Fibroblast of skin of scalp (primary cell): ENCODE results near the gene SMIM43.
A peak's percentile ranks its signal among the peaks of the same experiment; 100 is the strongest.
"Not testable (repeated sequence)": the region's sequence is repeated elsewhere in the genome, so short reads cannot be mapped to it uniquely, and the experiment has no call there.

Experiments
- DNase-seq: peaks from one replicate; pipeline ENCODE4 v3.0.0-alpha.2; 2013

SMIM43 gene

DNA sequence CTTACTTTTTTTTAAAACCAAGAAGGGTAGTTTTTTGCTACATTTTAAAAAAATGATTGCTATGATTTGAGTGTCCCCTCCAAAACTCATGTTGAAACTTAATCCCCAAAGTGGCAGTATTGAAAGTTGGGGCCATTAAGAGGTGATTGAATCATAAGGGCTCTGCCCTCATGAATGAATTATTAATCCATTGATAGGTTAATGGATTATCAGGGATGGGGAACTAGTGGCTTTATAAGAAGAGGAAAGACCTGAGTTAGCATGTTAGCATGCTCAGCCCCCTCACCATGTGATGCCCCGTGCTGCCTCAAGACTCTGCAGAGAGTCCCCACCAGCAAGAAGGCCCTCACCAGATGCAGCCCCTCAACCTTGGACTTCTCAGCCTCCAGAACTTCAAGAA, 31.0 kb downstream of the SMIM43 start:
- no peak for DNase-seq

DNA sequence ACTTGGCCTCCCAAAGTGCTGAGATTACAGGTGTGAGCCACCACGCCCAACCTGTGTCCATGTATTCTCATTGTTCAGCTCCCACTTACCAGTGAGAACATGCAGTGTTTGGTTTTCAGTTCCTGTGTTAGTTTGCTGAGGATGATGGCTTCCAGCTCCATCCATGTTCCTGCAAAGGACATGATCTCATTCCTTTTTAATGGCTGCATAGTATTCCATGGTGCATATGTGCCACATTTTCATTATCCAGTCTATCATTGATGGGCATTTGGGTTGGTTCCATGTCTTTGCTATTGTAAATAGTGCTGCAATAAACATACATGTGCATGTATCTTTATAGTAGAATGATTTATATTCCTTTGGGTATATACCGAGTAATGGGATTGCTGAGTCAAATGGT, 35.2 kb downstream of the SMIM43 start:
- not testable (repeated sequence) for DNase-seq

DNA sequence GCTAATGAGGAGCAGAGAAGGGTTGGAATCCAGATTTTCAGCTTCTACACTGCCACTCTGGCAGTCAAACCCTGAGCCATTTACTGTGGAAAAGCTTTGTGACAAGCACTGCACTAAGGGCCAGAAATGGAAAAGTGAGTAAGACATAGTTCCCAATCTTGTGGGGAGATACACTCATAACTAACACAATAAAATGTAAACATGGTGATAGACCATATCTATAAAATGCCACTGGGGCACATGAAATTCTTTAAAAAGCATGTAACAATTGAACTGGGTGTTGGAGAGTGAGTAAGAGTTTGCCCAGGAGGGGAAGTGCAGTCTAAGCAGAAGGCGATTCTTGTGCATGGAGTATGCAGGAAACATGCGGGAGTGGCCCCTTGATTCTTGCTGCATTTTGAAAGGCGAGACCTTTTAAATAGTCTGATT, 36.2 kb downstream of the SMIM43 start:
- DNase-seq = peak; percentile 93

DNA sequence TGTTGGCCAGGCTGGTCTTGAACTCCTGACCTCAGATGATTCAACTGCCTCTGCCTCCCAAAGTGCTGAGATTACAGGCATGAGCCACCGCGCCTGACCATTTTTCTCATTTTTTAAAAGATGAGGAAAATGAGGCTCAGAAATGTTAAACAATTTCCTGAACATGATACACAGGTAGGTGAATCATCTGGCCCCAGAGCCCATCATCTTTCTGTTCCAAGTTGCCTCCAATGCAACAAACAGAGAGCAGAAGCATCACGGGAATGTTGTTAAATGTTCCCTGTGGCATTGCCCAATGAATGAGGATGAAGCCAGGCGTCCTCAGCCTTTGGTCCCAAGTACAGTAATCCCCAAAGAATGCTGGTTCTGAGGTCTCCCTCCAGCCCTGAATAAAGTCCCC, 36.9 kb downstream of the SMIM43 start:
- peak; percentile 96 for DNase-seq

DNA sequence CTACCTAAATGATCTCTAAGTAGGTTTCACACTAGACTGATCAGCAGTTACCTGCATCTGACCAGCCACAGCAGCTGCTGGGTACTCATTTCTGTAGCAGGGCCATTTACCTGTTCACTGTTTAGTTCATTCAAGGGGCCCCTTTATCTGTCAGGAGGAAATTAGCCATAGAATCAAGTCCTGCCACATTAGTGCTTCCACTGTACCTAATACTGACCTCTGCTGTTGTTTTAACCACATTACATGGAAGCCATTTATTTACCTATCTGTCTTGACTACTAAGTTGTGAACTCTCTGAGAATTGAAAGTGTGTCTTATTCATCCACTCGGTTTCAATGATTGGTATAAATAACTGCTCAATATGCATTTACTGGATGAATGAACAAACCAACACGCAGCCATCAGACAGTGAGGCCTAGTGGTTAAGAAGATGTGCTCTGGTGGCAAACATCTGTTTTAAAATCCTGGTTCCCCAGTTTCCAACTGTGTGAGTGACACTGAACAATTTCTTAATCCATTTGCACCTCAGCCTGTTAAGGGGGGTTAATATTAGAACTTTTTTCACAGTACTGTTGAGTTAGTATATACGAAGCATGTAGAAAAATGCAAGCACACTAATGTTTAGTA, 38.2 kb downstream of the SMIM43 start:
- peak; percentile 73 for DNase-seq

DNA sequence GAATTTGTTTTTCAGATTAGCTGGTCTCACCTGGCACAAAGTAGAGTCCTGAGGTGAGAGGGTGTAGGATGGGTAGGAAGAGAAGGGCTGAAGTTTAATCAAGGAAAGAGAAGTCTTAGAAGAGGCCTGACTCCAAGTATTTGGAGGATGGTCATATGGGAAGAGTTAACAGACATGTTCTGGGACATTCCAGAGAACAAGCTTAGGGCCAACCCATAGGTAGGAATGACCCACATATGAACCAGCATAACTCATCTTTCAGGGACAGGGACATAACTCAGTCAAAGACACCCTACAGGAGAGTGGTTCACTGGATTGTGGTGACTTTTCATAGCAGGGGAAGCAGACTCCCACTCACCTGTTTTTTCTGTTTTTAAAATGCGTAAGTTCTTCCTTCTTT, 40.3 kb downstream of the SMIM43 start:
- no peak for DNase-seq

DNA sequence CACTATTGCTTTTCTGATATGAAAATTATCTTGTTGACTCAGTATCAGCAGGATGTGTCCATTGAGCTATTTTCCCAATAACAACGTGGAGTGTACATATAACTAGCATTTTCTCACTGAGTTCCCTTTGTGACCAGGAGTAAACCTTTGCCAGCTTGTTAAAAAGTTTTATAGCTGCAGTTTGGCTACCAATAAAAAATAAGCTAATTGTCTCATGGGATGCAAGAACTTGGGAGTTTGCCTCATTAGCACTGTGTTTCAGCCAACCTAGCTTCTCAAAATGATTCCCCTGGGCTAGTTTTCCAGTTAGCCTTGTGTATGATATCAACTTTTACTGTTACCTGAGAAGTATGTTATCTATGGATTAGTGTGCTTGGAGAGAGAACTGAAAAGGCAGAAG, 43.3 kb downstream of the SMIM43 start:
- no peak for DNase-seq

DNA sequence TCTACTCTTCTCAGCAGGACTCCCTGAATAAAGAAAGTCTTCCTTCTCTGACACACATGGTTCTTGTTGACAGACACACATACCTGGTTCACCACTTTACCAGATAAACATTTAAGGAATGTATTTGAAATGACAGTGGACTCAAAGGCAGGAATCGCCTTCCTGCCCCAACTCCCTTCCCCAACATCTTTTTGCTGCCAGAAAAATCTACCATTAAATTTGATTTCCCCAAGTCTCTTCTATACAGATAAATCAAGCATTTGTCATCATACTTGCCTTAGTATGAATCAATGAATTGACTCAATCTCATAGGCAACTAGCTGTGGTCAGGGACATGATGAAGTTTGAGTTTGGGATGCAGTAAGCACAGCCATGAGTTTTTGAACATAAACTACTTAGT, 44.9 kb downstream of the SMIM43 start:
- peak; percentile 29 for DNase-seq

DNA sequence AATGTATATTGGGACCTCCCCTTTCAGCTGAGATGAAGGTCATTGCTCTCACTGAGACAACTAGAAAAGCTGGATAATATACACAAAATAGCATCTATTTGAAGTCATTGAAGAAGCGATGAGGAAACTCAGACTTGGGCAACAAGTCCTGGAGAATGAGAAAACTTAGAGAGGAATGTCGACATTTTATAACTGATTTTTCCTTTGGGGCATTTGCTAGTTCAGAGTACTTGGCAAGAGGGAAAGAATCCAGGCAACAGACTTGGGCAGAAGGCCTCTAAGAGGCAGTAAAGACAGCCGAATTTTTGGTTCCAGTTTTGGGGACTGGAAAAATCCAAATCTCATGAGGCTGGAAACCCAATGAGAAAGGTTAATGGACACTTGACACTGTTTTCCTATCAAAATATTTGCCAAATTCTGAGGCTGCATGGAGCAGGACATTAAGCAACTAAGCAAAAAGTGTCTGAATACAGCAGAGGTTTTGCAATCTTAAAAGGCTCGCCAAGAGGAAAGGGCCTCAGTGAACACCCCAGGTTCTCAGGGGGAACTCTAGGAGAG, 47.2 kb downstream of the SMIM43 start:
- no peak for DNase-seq

DNA sequence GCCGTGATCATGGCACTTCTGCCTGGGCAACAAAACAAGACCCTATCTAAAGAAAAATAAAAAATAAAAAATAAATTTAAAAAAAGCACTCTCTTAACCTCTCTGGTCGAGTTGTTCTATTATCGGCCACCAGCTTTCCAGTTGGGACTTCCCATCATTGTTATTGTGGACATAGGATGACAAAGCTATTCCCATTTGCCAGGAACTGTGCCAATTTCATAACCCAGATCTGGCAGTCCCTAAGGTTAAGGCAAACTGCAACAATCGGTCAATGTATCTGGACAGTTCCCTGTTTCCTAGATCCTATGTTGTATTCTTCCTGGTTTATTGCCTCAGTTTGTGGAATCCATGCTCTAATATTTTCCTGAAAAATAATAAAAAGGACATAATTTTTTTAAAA, 50.4 kb downstream of the SMIM43 start:
- DNase-seq = no peak

DNA sequence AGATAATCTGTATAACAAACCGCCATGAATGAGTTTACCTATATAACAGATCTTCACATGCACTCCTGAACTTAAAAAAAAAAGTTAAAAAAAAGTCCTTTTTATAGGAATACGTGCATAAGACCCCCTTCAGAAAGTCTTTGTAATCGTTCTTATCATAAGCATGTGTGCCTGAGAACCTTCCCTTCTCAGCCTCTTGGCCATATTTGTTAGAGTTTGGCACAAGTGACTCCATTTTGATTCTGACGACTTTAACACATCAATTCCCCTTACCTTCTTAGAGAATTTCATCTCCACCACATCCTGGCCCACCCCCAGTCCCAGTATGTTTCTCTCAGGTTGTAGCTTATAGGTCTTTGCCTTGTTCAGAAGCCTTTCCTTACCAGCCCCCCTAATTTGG, 52.2 kb downstream of the SMIM43 start:
- no peak for DNase-seq

DNA sequence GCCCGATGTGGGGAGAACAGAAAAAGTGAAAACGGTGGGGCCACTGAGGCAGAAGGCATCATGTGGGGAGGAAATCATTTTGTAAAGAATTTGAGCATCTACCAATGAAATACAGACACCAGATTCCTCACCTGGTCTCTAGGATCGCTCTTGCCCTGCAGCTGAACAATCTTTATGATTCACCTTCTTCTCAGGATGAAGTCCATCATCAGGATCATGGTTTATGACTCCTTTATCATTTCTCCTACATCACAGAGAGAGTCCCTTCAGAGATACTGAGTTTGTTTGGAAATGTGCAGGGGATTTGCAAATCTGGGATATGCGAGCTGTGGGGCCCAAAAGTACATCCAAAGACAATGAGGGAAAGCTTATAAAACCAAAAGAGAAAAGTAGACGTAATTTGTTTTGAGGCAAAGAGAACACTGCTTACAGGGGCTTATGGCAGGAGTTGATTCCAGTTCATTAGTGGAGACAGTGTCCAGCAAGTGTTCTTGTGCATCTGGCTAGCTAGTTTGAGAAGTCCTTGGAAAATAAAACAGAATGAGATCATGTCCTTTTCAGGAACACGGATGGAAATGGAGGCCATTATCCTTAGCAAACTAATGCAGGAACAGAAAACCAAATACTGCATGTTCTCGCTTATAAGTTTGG, 52.8 kb downstream of the SMIM43 start:
- no peak for DNase-seq

DNA sequence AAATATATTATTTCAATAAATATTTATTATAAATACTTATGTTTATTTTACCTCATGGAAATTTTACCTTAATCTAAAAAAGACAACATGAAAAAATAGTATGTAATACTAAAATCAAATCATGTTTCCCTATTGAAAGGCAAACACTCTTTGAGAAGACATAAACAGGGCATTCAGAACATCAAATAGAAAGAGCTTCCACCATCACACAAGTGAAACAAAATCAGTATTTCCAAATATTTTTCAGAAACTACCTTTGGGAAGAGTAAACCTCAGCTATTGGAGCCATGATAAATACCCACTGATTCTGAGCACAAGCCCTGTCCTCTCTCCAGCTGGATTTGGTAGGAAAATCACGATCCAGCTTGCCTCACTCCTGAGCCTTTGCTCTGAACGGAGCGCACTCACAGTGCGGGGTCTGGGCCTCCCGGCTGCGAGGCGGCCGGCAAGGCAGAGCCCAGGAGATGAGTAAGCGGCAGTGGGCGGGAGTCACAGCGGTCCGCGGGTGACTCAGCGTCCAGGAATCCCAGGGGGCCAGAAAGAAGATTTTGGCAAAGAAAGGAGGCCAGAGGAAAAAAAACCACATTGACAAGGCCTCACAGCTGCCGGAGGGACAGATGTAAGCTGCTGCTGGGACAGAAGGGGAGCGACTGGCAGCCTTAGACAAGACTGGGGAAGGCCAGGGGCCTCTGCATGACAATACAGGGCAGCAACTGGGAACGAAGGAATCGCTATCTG, 53.5 kb downstream of the SMIM43 start:
- peak; percentile 98 for DNase-seq

DNA sequence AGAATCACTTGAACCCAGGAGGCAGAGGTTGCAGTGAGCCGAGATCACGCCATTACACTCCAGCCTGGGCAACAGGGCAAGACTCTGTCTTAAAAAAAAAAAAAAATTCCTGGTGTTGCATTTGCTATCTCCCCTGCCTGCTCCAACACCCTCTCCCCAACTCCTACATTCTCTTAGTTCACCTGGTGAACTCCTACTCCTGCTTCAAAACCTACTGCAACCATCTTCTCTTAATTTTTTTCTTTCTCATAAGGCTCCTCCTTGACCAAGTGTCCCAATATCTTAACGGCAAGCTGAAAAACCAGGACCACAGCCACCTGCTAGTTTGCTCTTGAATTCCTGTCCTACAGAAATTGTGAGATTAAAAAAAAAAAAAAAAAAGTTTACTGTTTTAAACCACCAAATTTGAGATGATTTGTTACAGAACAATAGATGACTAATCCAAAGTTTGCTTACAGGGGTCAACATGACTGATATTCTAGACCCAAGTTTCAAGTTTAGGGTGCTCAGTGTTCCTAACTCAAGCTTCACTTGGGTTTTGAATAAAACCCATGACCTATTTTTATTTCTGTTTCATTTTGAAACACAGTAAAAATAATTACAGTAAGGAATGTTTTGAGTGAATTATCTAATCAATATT, 55.1 kb downstream of the SMIM43 start:
- no peak for DNase-seq
